GM18519 (cell line): Measurements from ENCODE around the gene TRIM21.
"Not testable (repeated sequence)": the region's sequence is repeated elsewhere in the genome, so short reads cannot be mapped to it uniquely, and the experiment has no call there.

ENCODE experiments used
- ATAC-seq: cut with Tn5 transposase; IDR thresholded peaks from one replicate; pipeline ENCODE4 v1.9.1; 2021; ENCODE audit warnings: mild to moderate bottlenecking, moderate library complexity; ENCODE audit not compliant: unreplicated experiment, low FRiP score

TRIM21 gene

GRCh38 chr11:4393209-4393857 is at the start of gene TRIM21:
Gene TRIM21, minus strand, starts transcription at chr11:4393702. Its CDS starts 3,293 bp downstream, at chr11:4390409.
- ATAC-seq: peak; percentile 99

GRCh38 chr11:4441515-4441914 is 48.0 kb upstream of the TRIM21 start:
- no peak for ATAC-seq

DNA sequence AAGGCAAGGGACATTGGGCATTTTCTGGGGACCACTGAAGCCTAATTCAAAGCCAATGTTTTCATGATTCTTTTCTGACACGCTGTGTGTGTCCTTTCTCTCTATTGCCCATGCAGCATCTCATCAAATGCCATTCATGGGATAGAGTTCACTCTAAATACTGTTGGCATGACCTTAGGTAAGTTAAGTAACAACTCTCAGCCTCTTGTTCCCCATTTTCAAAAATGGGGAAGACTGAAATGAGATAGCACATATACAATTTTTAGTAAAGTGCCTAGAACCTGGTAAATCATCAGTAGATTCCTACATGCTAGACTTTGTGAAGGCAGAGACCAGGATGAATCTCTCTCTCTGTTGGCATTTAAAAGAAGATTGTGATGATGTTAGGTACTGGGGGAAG is 42.9 kb upstream of the TRIM21 start:
- ATAC-seq: no peak

- no peak for ATAC-seq
Measured at GRCh38 chr11:4433856-4434255, 40.4 kb upstream of the TRIM21 start.

GRCh38 chr11:4430051-4430450 is 36.5 kb upstream of the TRIM21 start:
- no peak for ATAC-seq

DNA sequence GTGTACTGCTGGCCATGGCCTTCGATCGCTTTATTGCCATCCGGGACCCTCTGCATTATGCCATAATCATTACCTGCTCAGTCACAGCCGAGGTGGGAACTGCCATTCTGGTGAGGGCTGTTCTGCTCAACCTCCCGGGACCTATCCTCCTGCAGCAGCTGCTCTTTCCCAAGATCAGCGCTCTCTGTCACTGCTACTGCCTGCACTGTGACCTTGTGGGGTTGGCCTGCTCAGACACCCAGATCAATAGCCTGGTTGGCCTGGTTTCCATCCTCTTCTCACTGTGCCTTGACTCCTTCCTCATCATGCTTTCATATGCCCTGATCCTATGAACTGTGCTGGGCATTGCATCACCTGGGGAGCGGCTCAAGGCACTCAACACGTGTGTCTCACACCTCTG is 24.9 kb upstream of the TRIM21 start:
- ATAC-seq: no peak

GRCh38 chr11:4416816-4417215 is 23.3 kb upstream of the TRIM21 start:
- ATAC-seq: no peak

DNA sequence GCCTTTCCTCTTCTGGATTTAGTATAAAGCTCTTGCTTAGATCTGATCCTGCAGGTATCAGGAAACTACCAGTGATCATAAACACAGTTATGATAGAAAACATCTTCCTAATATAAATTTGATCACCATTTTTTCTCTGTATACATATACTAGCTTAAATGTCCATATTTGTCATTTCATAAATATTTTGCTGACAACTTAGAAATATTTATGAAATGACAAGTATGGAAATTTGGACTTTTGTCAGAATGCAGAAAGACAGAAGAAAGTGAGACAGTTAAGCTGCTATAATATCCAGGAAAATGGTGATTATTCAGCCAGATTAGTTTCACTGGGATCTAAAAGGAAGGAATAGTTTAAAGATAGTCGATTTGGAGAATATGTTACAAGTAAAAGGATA is 22.8 kb upstream of the TRIM21 start:
- ATAC-seq: no peak

GRCh38 chr11:4406206-4406605 is 12.7 kb upstream of the TRIM21 start:
- not testable (repeated sequence) for ATAC-seq

DNA sequence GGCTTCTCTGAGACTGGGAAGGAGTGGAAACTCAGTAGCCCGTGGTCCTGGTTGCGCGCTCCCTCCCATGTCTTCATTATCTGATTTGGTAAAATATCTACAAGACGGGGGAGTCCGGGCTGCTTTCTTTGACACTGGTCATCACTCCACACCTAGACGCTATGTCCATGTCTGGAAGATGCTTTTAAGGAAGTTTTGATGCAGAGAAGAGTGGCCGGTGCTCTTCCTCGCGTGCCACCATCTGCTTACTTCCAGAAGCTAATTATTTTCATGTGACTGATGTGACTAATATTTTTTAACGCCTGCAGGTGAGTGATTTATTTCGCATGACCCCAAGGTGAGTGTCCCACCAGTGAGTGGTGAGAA is 339 bp upstream of the TRIM21 start:
- no peak for ATAC-seq

DNA sequence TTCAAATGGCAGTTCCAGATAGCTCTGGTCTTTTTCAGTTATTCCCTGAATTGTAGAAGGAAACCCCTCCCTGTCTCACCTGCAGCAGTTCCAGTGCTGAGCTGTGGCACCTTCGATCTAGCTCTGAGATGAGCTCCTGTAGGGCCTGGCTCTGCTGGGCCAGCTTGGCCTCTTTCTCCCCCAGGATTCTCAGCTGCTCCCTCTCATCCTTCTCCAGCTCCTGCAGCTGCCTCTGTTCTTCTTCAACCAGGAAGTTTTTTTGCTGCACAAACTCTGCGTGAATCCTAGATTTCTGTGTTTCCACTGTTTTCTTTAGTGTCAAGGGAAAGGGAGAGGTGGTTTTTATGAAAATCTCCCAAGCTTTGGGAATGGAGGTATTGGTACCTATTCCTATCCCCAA is 5.3 kb downstream of the TRIM21 start:
- ATAC-seq: no peak

DNA sequence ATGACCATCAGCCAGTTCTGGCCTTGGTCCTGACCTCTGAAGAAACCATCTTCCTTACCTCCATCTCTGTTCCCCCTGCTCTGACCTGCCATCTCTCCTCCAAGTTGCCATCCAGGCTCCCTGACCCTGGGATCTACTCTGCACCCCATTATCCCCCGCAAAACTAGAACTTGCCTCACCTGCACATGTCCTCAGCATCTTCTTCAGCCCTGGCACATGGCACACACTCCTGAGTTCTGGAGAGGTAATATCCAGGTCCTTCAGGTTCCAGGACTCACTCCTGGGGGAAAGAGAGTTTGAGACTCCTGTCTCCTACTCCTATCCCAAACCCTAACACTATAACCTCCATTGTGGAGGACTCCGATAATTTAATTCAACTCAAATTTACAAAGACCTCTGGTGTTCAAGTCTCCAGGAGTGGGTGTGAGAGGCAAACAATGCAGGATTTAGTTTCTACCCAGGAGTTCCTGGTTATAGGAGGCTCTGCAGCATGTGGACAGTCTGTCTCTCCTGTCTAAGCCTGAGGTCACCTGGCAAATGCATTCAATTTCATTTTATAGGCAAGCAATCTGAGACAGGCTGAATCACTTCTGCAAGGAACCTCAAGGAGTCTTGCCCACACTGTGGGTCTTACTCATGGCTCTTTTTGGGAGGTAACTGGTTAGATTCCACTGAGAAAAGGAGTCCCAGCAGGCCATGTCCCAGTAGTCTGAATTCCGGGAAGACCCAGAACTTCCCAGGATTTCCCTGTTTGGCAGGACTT is 7.3 kb downstream of the TRIM21 start:
- no peak for ATAC-seq

- no peak for ATAC-seq
Measured at GRCh38 chr11:4381901-4382300, 11.6 kb downstream of the TRIM21 start.

DNA sequence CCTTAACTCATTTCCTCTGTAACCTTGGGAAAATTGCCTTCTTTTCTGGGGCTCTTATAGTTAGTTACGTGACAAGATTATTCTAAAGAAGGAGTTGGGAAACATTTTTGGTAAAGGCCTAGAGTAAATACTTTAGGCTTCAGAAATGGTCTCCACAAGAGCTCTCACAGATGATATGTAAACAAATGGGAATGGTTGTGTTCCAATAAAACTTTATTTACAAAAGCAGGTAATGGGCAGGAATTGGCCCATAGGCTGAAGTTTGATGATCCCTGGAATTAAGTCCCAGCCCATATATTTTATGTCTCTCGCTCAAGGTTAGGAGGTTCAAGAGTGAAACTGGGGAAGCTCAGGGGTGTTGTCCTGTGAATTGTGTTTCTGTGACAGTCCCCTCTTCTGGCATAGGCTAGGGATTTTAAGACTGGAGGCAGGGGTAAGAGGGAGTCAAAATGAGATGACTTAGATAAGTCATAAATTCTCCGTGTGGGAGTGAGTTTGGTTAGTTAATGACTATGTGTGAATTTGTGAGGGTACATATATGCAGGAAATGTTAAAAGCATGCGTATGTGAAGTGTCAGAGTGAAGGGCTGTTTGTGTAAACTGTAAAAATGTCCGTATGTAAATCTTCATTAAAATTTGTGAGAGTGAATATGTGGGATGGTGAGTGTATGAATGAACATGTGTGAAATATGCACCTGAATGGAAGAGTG is 17.9 kb downstream of the TRIM21 start:
- ATAC-seq: no peak

- ATAC-seq: no peak
Measured at GRCh38 chr11:4370166-4370565, 23.3 kb downstream of the TRIM21 start.

GRCh38 chr11:4368286-4368685 is 25.2 kb downstream of the TRIM21 start, which contains the start of gene OR52B4:
Gene OR52B4, minus strand, starts transcription at chr11:4368386. Its CDS starts 91 bp downstream, at chr11:4368295.
- no peak for ATAC-seq

GRCh38 chr11:4348142-4348541 is 45.4 kb downstream of the TRIM21 start:
- ATAC-seq: not testable (repeated sequence)

DNA sequence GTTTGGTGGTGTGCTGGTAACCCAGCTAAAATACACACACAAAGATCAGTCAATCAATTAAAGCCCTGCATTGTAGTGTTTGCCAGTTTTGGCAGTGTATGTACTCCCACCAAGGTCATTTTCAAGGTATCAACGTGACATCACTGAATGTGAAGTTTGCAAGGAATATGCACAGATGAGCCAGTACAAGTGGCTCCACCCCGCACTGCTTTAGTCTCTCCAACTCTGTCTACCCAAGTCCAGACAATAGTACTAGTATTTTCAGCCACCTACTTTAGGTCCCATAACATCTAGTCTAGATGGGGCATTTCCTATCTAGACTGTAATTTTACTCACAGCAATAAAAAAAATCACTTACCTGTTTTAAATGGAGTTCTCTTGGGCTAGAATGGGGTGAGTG is 48.1 kb downstream of the TRIM21 start:
- not testable (repeated sequence) for ATAC-seq
